Smooth muscle cell (in vitro differentiated cells): Measurements from ENCODE around the gene PRR14. TPM values are rescaled to one million over a fixed set of nuclear protein-coding genes. Genes with fewer than 3 reads are reported as not detected.
A peak's percentile ranks its signal among the peaks of the same experiment; 100 is the strongest.

Experiments used
- DNase-seq: peaks from one replicate; lab custom pipeline; 2025; ENCODE audit not compliant: unreplicated experiment; lab: John Stamatoyannopoulos, UW
- H2AFZ ChIP-seq: fragments of 200-600 bp; sonication (generic); 2 replicates; pipeline ENCODE4 v1.6.0; 2016; ENCODE audit warnings: antibody characterized with exemption, low read depth, mild to moderate bottlenecking
- H3F3A ChIP-seq: fragments of 200-600 bp; sonication (generic); 2 replicates; pipeline ENCODE4 v1.6.0; 2017; ENCODE audit warnings: antibody characterized with exemption, low read depth
- H3K27ac ChIP-seq: fragments of 200-600 bp; sonication (generic); 2 replicates; pipeline ENCODE4 v1.5.1; 2016; ENCODE audit warnings: low read depth, mild to moderate bottlenecking
- H3K27me3 ChIP-seq: fragments of 200-600 bp; sonication (generic); 2 replicates; pipeline ENCODE4 v1.6.1; 2016; ENCODE audit warnings: low read depth, mild to moderate bottlenecking
- H3K36me3 ChIP-seq: fragments of 200-600 bp; sonication (generic); 2 replicates; pipeline ENCODE4 v1.5.1; 2016; ENCODE audit warnings: low read depth
- H3K4me1 ChIP-seq: fragments of 200-600 bp; sonication (generic); 2 replicates; pipeline ENCODE4 v1.5.1; 2016; ENCODE audit warnings: low read depth
- H3K4me2 ChIP-seq: fragments of 200-600 bp; sonication (generic); 2 replicates; pipeline ENCODE4 v1.6.0; 2016; ENCODE audit warnings: mild to moderate bottlenecking
- H3K4me3 ChIP-seq: fragments of 200-600 bp; sonication (generic); 2 replicates; pipeline ENCODE4 v1.5.1; 2016; ENCODE audit warnings: mild to moderate bottlenecking
- H3K79me2 ChIP-seq: fragments of 200-600 bp; sonication (generic); 2 replicates; pipeline ENCODE4 v1.6.0; 2016; ENCODE audit warnings: low read depth, mild to moderate bottlenecking
- H3K9ac ChIP-seq: fragments of 200-600 bp; sonication (generic); 2 replicates; pipeline ENCODE4 v1.6.0; 2016; ENCODE audit warnings: low read depth
- H3K9me3 ChIP-seq: fragments of 200-600 bp; sonication (generic); replicated peaks from 2 replicates; pipeline ENCODE4 v1.5.1; 2016; ENCODE audit warnings: low read depth
- H4K20me1 ChIP-seq: fragments of 200-600 bp; sonication (generic); 2 replicates; pipeline ENCODE4 v1.6.0; 2016; ENCODE audit warnings: low read depth
- CTCF ChIP-seq: fragments of 200-600 bp; sonication (generic); IDR thresholded peaks from 2 replicates; pipeline ENCODE4 v1.5.1; 2017; ENCODE audit warnings: borderline replicate concordance, mild to moderate bottlenecking, antibody characterized with exemption; ENCODE audit not compliant: insufficient read depth, poor library complexity, severe bottlenecking
- WGBS: methylation state at CpG from one replicate; pipeline ENCODE4 v1.1.7; 2016; ENCODE audit warnings: low lambda C conversion rate; 5-methylcytosine and 5-hydroxymethylcytosine counted together
- polyA plus RNA-seq: library from polyadenylated mRNA; unstranded; fragments of >200 nt; fragmentation: Nextera tagmentation; extraction: Ambion mirVana; gene quantifications from 2 replicates; pipeline ENCODE4 v1.2.1, GENCODE V29; 2016
- total RNA-seq: library from RNA; depleted of rRNA; stranded (reverse); fragments of >200 nt; gene quantifications from 2 replicates; pipeline ENCODE4 v1.2.3, GENCODE V29; 2014

Gene PRR14
- total and polyA plus RNA-seq, 2 experiments from 2014 or later: 16.7 to 22.0 TPM

GRCh38 chr16:30652005-30652296 is 1.2 kb downstream of the PRR14 start:
- peak overlapping the region; percentile 65 for H3K9ac ChIP-seq
- H3K79me2 ChIP-seq: peaks cover 8% of the 10 kb centered on the region
- no peaks in the 10 kb centered on the region for H3K9me3 ChIP-seq
- H3K36me3 ChIP-seq: no peaks in the 10 kb centered on the region
- DNase-seq: no peak
- peaks cover 14% of the 10 kb centered on the region for H3F3A ChIP-seq
- peak overlapping the region; percentile 95 for H3K4me3 ChIP-seq
- H3K27ac ChIP-seq: no peak overlapping the region
- peak overlapping the region; percentile 98 for H3K4me2 ChIP-seq
- peaks cover 5% of the 10 kb centered on the region for H3K4me1 ChIP-seq
- no peaks in the 10 kb centered on the region for H3K27me3 ChIP-seq
- no peak overlapping the region for H2AFZ ChIP-seq
- 52% methylated on average over 2 of the region's 2 CpGs for WGBS
- H4K20me1 ChIP-seq: no peaks in the 10 kb centered on the region
- TF ChIP-seq CTCF: no peak

- H3K4me2 ChIP-seq: peak overlapping the region; percentile 98
- no peak overlapping the region for H3K4me3 ChIP-seq
- no peak for TF ChIP-seq CTCF
- WGBS: 97% methylated on average over 18 of the region's 18 CpGs
- H2AFZ ChIP-seq: no peak overlapping the region
- peaks cover 19% of the 10 kb centered on the region for H3F3A ChIP-seq
- no peak overlapping the region for H3K27ac ChIP-seq
- H3K79me2 ChIP-seq: peaks cover 8% of the 10 kb centered on the region
- H3K9ac ChIP-seq: no peak overlapping the region
- no peak for DNase-seq
- no peaks in the 10 kb centered on the region for H3K27me3 ChIP-seq
- peaks cover 5% of the 10 kb centered on the region for H3K4me1 ChIP-seq
- H3K36me3 ChIP-seq: no peaks in the 10 kb centered on the region
- no peaks in the 10 kb centered on the region for H3K9me3 ChIP-seq
- H4K20me1 ChIP-seq: no peaks in the 10 kb centered on the region
Measured at GRCh38 chr16:30652718-30653117, 2.0 kb downstream of the PRR14 start.

DNA sequence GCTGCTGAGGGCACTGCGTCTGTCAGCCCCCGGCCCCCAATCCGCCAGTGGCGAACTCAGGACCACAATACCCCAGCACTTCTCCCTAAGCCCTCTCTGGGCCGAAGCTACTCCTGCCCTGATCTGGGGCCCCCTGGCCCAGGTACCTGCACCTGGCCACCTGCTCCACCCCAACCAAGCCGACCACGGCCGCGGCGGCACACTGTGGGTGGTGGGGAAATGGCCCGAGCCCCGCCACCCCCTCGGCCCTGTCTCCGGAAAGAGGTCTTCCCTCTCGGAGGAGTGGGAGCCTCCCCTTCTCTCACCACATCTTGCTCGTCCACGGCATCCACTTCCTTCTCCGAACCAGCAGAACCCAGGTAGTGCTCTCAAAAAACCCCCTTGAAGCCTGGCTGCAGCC is 4.1 kb downstream of the PRR14 start:
- no peak overlapping the region for H3K9ac ChIP-seq
- no peak for TF ChIP-seq CTCF
- 99% methylated on average over 16 of the region's 18 CpGs for WGBS

DNA sequence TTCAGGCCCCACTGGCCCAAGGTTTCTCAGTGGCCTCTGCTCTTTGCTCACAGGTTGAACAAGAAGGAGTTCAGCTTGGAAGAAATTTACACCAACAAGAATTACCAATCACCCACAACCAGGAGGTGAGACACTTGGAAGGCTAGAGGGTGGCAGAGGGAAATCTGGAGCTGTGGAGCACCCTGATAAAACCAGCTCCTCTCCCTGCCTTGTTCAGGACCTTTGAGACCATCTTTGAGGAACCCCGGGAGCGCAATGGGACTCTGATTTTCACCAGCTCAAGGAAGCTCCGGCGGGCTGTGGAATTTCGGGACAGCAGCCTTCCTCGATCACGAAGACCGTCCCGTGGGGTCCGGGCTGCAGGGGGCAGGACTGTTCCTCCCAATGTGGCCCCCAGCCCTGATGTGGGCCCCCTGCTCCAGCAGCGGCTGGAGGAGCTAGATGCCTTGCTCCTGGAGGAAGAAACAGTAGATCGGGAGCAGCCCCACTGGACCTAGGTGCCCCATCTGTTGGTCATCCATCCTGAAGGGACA is 5.1 kb downstream of the PRR14 start:
- TF ChIP-seq CTCF: no peak
- Histone ChIP-seq H3K4me3 (no peak overlapping the region), H3K36me3 (no peaks in the 10 kb centered on the region), H3K27me3 (no peaks in the 10 kb centered on the region), H3F3A (peaks cover 22% of the 10 kb centered on the region), H3K4me1 (peaks cover 14% of the 10 kb centered on the region), H3K79me2 (peaks cover 21% of the 10 kb centered on the region), H3K27ac (no peak overlapping the region), H3K9me3 (no peaks in the 10 kb centered on the region), H3K4me2 (no peak overlapping the region), H4K20me1 (peaks cover 13% of the 10 kb centered on the region), H2AFZ (no peak overlapping the region), H3K9ac (no peak overlapping the region)
- no peak for DNase-seq
- WGBS: 95% methylated on average over 12 of the region's 12 CpGs

More for the DNA sequence above, 4.1 kb downstream of the PRR14 start:
- Histone ChIP-seq H3F3A (peaks cover 23% of the 10 kb centered on the region), H3K4me2 (no peak overlapping the region), H3K4me3 (no peak overlapping the region), H3K27me3 (no peaks in the 10 kb centered on the region), H3K4me1 (peaks cover 5% of the 10 kb centered on the region), H2AFZ (no peak overlapping the region), H3K27ac (no peak overlapping the region), H3K79me2 (peaks cover 12% of the 10 kb centered on the region), H4K20me1 (peaks cover 3% of the 10 kb centered on the region), H3K9me3 (no peaks in the 10 kb centered on the region), H3K36me3 (no peaks in the 10 kb centered on the region)
- no peak for DNase-seq
